ENCODE results near the gene BACE2. TPM values are rescaled to one million over a fixed set of nuclear protein-coding genes. Genes with fewer than 3 reads are reported as not detected.
"Not testable (repeated sequence)": the region's sequence is repeated elsewhere in the genome, so short reads cannot be mapped to it uniquely, and the experiment has no call there.

BACE2 gene
- total and polyA plus RNA-seq, 5 experiments from 2014 or later = 0.27 to 2.9 (median 1.7) TPM; not detected in 1

DNA sequence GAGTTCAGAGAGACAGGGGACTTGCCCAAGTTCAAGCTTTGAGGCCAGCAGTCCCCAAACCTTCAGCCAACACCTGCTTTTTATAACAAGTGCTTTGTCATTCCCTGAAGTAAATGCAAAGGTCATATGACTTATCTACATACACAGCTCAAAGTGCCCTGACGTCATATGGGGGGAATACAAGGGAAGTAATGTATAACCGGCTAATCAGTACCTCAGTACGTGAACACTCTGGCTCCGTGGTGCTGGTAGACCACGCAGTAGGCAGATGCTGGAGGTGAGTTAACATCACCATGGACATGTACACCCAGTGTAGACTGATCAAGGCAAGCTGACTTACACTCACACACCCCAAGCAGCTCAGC, 60.0 kb downstream of the BACE2 start:
- H3K27me3 Mint-ChIP-seq = peaks cover 2 to 20% (median 6%) of the 10 kb centered on the region in 5 donors
- no peak overlapping the region for H3K4me3 Mint-ChIP-seq
- peaks cover 0 to 27% (median 6%) of the 10 kb centered on the region in 4 donors for H3K4me1 Mint-ChIP-seq
- no peak for DNase-seq
- H3K27ac Mint-ChIP-seq = peak overlapping the region in 1 of 10 donors; percentile 68
- POLR2A ChIA-PET = no interaction called here
- no peaks in the 10 kb centered on the region for H3K36me3 Mint-ChIP-seq
- ATAC-seq = no peak
- peaks cover 0 to 4% (median 0%) of the 10 kb centered on the region in 9 donors for H3K9me3 Mint-ChIP-seq

DNA sequence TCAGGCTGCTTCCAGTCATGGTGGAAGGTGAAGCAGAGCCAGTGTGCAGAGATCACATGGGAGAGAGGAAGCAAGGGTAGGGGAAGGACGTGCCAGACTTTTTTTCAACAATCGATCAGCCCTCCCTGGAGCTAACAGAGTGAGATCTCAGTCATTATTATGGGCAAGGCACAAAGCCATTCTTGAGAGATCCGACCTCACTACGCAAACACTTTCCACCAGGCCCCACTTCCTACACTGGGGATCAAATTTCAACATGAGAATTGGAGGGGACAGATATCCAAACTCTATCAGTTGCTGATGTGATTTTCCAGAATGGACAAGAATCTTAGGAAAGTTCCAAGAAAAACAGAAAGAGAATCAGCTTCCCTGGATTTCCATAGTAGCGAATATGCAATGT, 60.5 kb downstream of the BACE2 start:
- no peak overlapping the region for H3K4me3 Mint-ChIP-seq
- H3K27me3 Mint-ChIP-seq = peaks cover 2 to 17% (median 7%) of the 10 kb centered on the region in 5 donors
- ATAC-seq (no peak), DNase-seq (no peak)
- POLR2A ChIA-PET = no interaction called here
- peaks cover 0 to 4% (median 0%) of the 10 kb centered on the region in 9 donors for H3K9me3 Mint-ChIP-seq
- H3K36me3 Mint-ChIP-seq = no peaks in the 10 kb centered on the region
- peaks cover 0 to 27% (median 6%) of the 10 kb centered on the region in 4 donors for H3K4me1 Mint-ChIP-seq
- H3K27ac Mint-ChIP-seq = no peak overlapping the region

DNA sequence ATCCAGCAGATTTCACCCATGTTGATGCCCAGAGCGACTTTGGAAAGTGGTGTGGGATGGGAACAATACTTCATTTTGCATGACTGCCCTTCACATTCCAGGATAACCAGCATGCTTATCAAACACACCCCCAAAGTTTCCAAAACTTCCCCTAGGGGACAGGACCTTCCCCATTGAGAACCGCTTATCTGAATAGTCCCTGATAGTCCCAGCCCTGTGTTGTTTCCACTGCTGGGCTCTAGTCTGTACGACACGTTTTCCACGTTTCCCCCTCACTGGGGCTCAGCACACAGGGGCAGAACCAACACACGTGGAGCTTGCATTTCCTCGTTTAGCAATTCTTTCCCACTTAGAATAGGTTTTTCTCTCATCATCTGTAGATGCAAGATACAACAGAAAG, 61.0 kb downstream of the BACE2 start:
- Mint-ChIP-seq H3K27ac (no peak overlapping the region), H3K9me3 (peaks cover 0 to 4% (median 0%) of the 10 kb centered on the region in 9 donors), H3K36me3 (no peaks in the 10 kb centered on the region), H3K4me1 (peaks cover 0 to 27% (median 6%) of the 10 kb centered on the region in 4 donors), H3K27me3 (peaks cover 0 to 12% (median 7%) of the 10 kb centered on the region in 5 donors), H3K4me3 (peak overlapping the region in 1 of 10 donors; percentile 7)
- DNase-seq (no peak), ATAC-seq (no peak)
- POLR2A ChIA-PET = no interaction called here

DNA sequence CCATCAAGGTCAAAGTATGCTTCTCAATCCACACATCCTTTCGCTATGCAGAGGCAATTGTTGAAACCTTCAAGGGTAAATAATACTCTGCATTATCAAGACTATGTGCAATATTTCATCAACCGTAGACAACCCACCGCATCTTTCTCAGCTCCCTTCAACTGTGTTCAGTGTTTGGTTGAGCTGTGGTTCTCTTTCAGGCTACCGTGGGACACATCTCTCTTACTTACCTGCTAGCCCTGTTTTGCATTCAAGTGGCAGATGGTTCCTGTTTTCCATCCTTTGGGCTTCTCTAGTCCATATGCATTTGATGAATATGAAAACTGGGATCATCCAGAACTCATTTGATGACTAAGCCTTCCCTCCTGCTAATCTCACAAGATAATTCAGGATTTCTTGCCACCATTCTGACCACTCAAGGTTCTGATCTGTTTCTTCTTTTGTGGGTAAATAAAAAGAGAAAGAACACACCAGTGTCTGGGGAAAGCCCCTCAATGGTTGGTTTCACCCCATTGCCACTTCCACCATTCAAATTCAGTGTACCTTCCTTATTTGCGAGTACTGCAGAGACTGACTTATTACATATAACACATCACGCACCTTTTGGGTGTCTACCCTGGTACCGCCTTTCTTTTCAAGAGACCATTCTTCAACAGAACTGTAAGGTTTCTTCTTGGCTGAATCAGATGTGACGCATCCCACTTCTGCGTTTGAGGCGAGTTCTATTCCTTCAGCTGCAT, 61.7 kb downstream of the BACE2 start:
- ATAC-seq (peak in 1 of 2 donors; percentile 35), DNase-seq (no peak)
- Mint-ChIP-seq H3K4me1 (peaks cover 0 to 30% (median 6%) of the 10 kb centered on the region in 4 donors), H3K36me3 (no peaks in the 10 kb centered on the region), H3K4me3 (peak overlapping the region in 1 of 10 donors; percentile 62), H3K9me3 (peaks cover 0 to 4% (median 0%) of the 10 kb centered on the region in 9 donors), H3K27me3 (peaks cover 3 to 19% (median 7%) of the 10 kb centered on the region in 5 donors), H3K27ac (peak overlapping the region in 2 of 10 donors; percentile 20 to 54)
- POLR2A ChIA-PET = no interaction called here

DNA sequence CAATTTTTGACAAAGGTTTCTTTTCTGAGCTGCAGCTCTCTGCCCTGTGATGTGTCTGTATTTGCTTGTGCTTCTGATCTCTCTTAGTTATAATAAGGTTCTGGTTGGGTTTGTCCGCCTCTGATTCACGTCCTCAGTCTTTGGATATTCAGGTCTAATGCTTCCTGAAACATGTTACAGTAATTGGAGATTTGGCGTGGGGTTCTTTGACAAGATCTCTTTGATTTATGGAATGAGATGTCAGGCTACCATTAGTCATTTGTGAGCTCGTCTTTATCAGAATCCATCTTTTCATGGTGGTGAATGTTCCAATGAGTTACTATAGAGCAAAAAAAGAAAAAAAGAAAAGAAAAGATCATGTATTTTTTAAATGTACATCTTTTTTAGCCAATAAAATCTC, 62.5 kb downstream of the BACE2 start:
- Mint-ChIP-seq H3K9me3 (peaks cover 0 to 4% (median 0%) of the 10 kb centered on the region in 9 donors), H3K4me1 (peaks cover 0 to 30% (median 6%) of the 10 kb centered on the region in 4 donors), H3K36me3 (no peaks in the 10 kb centered on the region), H3K27me3 (peaks cover 3 to 27% (median 7%) of the 10 kb centered on the region in 5 donors), H3K4me3 (peak overlapping the region in 1 of 10 donors; percentile 13), H3K27ac (no peak overlapping the region)
- POLR2A ChIA-PET = no interaction called here
- DNase-seq (no peak), ATAC-seq (no peak)

DNA sequence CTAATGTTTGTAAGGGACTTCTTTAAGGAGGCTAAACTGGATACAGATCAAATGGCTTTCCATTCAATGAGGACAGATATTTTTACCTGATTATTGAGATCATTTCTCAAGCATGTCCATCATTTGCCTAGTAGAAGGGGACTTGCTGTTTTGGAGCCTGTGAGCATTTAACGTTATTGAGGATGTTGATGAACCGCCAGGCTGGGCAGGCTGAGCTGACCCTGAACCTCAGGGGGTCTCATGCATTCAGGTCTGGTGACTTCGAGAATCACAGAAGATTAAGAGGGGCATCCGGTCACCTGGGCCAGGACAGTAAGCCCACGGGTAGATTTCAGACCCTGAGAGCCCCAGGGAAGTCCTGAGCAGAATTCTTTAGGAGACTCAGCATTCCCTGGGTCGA, 63.1 kb downstream of the BACE2 start:
- Mint-ChIP-seq H3K36me3 (no peaks in the 10 kb centered on the region), H3K4me1 (peaks cover 0 to 30% (median 6%) of the 10 kb centered on the region in 4 donors), H3K27ac (no peak overlapping the region), H3K4me3 (no peak overlapping the region), H3K27me3 (peaks cover 4 to 31% (median 7%) of the 10 kb centered on the region in 5 donors), H3K9me3 (peaks cover 0 to 4% (median 0%) of the 10 kb centered on the region in 9 donors)
- ATAC-seq = no peak
- POLR2A ChIA-PET = no interaction called here
- DNase-seq = no peak

DNA sequence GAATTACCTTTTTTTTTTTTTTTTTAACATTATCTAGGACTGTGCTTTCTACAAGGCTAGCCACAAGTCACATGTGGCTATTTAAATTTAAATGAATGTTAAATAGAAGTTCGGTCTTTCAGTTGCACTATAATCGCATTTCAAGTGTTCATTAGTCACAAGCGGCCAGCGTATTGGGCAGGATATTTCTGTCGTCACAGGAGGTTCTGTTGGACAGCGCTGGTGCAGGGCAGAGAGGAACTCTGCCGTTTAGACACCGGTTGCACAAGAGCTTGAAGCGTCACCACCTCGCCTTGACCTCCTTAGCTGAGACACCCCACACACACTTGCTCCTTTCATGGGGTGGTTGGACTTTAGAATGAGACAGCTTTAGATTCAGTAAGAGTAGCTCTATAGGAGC, 64.1 kb downstream of the BACE2 start:
- POLR2A ChIA-PET = no interaction called here
- no peaks in the 10 kb centered on the region for H3K36me3 Mint-ChIP-seq
- DNase-seq (no peak), ATAC-seq (no peak)
- peaks cover 0 to 4% (median 0%) of the 10 kb centered on the region in 9 donors for H3K9me3 Mint-ChIP-seq
- H3K4me1 Mint-ChIP-seq = peaks cover 0 to 30% (median 6%) of the 10 kb centered on the region in 4 donors
- no peak overlapping the region for H3K27ac Mint-ChIP-seq
- H3K27me3 Mint-ChIP-seq = peaks cover 4 to 37% (median 9%) of the 10 kb centered on the region in 5 donors
- H3K4me3 Mint-ChIP-seq = no peak overlapping the region

DNA sequence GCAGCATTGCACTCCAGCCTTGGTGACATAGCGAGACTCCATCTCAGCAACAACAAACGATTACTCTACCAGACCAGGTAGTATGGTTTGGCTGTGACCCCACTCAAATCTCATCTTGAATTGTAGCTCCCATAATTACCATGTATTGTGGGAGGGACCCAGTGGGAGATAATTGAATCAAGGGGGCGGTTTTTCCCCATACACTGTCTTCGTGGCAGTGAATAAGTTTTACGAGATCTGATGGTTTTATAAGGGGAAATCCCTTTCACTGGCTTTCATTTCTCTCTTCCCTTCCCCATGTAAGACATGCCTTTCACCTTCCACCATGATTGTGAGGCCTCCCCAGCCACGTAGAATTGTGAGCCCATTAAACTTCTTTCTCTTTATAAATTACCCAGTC, 66.0 kb downstream of the BACE2 start:
- no peak overlapping the region for H3K4me3 Mint-ChIP-seq
- H3K27me3 Mint-ChIP-seq = peaks cover 4 to 25% (median 8%) of the 10 kb centered on the region in 5 donors
- no peak for ATAC-seq
- no peak for DNase-seq
- H3K27ac Mint-ChIP-seq = peak overlapping the region in 1 of 10 donors; percentile 11
- H3K4me1 Mint-ChIP-seq = peaks cover 0 to 22% (median 0%) of the 10 kb centered on the region in 4 donors
- no peaks in the 10 kb centered on the region for H3K9me3 Mint-ChIP-seq
- H3K36me3 Mint-ChIP-seq = no peaks in the 10 kb centered on the region
- POLR2A ChIA-PET = no interaction called here

DNA sequence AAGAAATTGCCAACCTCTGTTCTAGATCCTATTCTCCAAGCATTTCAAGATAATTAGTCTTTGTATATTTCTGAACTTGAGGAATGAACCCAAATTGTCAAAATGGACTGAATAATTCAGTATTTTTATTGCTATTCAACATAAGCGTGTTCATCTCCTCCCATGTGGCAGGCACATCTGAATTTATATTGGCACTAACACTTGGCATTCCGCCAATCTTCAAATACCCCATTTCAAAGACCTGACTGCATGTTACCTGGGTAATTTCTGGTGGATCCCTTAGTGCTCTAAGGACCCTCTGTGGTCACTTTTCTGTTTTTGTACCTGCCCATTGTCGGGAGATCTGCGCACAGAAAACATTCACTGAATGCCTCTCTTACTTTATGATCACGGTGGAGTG, 66.6 kb downstream of the BACE2 start:
- POLR2A ChIA-PET = no interaction called here
- peaks cover 0 to 16% (median 0%) of the 10 kb centered on the region in 4 donors for H3K4me1 Mint-ChIP-seq
- no peak overlapping the region for H3K4me3 Mint-ChIP-seq
- H3K27ac Mint-ChIP-seq = no peak overlapping the region
- no peak for DNase-seq
- H3K27me3 Mint-ChIP-seq = peaks cover 4 to 25% (median 8%) of the 10 kb centered on the region in 5 donors
- ATAC-seq = no peak
- no peaks in the 10 kb centered on the region for H3K9me3 Mint-ChIP-seq
- no peaks in the 10 kb centered on the region for H3K36me3 Mint-ChIP-seq

DNA sequence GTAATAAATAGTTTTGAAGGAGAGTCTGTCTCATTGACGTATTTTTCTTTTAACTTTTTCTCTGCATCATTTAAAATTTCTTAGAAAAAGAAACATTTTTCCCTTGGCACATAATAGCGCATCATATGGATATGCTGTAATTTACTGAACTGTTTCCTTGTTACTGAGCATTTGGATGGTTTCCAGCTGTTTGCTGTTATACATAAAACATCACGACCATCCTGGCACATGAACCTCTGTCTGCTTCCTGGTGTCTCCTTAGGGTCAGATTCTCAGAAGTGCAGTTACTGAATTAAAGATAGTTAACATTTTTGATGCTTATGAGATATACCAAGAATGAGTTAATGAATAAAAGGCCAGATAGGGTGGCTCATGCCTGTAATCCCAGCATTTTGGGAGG, 67.2 kb downstream of the BACE2 start:
- ATAC-seq (no peak), DNase-seq (no peak)
- Mint-ChIP-seq H3K27me3 (peaks cover 4 to 25% (median 8%) of the 10 kb centered on the region in 5 donors), H3K27ac (no peak overlapping the region), H3K4me3 (no peak overlapping the region), H3K36me3 (no peaks in the 10 kb centered on the region), H3K9me3 (no peaks in the 10 kb centered on the region), H3K4me1 (peaks cover 0 to 13% (median 0%) of the 10 kb centered on the region in 4 donors)
- POLR2A ChIA-PET = no interaction called here

DNA sequence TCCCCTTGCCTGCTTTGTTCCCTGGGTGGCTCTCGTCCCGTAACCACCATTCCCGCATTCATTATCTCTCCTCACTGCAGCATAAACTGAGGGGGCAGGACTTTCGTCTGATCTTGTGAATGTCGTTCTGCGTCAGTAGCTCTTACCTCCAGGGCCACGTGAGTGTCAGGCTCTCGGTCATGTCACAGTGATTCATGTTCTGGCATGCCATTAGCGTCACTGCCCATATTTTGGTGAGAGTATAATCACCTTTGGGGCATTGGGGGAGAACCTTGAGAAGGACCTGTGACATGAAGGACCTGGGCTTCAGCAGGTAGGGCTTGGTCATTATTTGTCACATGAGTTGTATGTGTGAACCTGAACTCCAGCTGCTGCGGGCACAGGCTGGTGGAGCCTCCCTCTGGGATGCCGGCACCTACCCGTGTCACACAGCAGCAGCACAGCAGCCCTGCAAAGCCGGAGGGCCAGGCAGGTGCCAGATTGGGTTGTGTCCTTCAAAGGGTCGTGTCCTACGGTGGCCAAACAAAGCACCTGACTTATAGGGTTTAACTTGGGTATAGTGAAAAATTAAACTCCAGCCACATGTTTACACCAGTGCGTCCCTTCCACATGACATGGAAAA, 68.5 kb downstream of the BACE2 start:
- Mint-ChIP-seq H3K4me3 (no peak overlapping the region), H3K27ac (no peak overlapping the region), H3K27me3 (peaks cover 4 to 25% (median 8%) of the 10 kb centered on the region in 5 donors), H3K9me3 (no peaks in the 10 kb centered on the region), H3K4me1 (peaks cover 0 to 10% (median 0%) of the 10 kb centered on the region in 4 donors), H3K36me3 (no peaks in the 10 kb centered on the region)
- POLR2A ChIA-PET = no interaction called here
- DNase-seq (no peak), ATAC-seq (no peak)

DNA sequence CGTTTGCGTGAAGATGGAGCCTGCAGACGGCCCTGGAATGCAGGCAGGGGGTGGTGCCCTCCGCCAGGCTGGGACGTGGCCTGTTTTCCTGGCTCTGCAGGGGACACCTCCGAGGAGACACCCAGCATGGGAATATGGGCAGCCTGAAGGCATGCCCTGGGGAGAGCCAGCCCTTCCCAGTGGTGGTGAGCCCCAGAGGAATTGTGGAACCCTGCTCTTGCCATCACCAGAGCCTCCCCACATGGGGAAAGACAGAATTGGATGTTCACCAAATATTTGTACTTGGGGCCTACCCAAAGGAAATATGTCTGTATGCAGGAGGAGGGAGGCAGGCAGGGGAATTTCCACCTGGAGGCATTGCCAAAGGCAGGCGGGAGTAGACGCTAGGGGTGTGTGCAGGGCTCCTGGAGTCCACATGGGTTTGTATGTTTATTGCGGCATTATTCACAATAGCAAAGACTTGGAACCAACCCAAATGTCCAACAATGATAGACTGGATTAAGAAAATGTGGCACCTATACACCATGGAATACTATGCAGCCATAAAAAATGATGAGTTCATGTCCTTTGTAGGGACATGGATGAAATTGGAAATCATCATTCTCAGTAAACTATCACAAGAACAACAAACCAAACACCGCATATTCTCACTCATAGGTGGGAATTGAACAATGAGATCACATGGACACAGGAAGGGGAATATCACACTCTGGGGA, 70.3 kb downstream of the BACE2 start:
- H3K27ac Mint-ChIP-seq, ATAC-seq, H3K9me3 Mint-ChIP-seq, DNase-seq, POLR2A ChIA-PET, H3K4me1 Mint-ChIP-seq, H3K36me3 Mint-ChIP-seq, H3K4me3 Mint-ChIP-seq: not testable (repeated sequence)
- H3K27me3 Mint-ChIP-seq = peaks cover 1 to 25% (median 4%) of the 10 kb centered on the region in 5 donors

DNA sequence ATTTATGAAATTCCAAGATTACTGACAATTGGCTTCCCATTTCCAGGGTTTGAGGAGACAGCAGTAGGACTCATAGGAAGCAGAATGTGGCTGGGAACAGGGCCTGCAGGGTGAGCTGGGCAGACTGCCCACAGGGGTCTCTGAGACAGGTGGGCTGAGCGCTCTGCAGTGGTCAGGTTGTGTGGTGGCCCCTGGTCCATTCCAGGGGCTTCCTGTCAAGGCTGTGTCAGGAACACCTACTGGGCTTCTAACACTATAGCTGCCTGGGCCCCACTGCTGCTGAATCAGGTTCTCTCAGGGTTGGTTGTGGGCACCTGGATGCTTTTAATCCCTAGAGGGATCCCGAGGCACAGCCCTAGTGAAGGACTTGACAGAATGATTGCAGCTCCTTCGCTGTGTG, 72.1 kb downstream of the BACE2 start:
- Mint-ChIP-seq H3K4me1 (no peaks in the 10 kb centered on the region), H3K36me3 (no peaks in the 10 kb centered on the region), H3K27me3 (peaks cover 0 to 15% (median 3%) of the 10 kb centered on the region in 5 donors), H3K27ac (no peak overlapping the region), H3K9me3 (no peaks in the 10 kb centered on the region), H3K4me3 (no peak overlapping the region)
- no peak for ATAC-seq
- no peak for DNase-seq
- POLR2A ChIA-PET = no interaction called here

All from naive thymus-derived CD8-positive, alpha-beta T cell (primary cell).